Thyroid gland (tissue), 4 donors: ENCODE measurements around the gene BRSK2.

ENCODE experiments used
- POLR2A ChIP-seq, 2 donors: fragments of 450-650 bp; IDR thresholded peaks; one replicate each; pipeline ENCODE4 v1.6.1; 2017; ENCODE audit warnings: antibody characterized with exemption in 2 of 2, mild to moderate bottlenecking in 2 of 2, moderate library complexity in 1 of 2
- TF ChIP-seq, protein P1 (sequence below), 6 experiments: fragments of 200-600 bp in 3 of 6; fragments of 450-650 bp in 3 of 6; sonication (generic) in 3 of 6; IDR thresholded peaks; one replicate each; pipeline ENCODE4 v1.5.1; 2016 to 2019; ENCODE audit warnings: antibody characterized with exemption in 6 of 6, mild to moderate bottlenecking in 2 of 6, inconsistent platforms in 1 of 6, moderate library complexity in 1 of 6

GRCh38 chr11:1484695-1485503 is 95.2 kb downstream of the BRSK2 start:
- TF ChIP-seq POLR2A (IDR thresholded peaks at IDR 0.05): no peak
- TF ChIP-seq, protein P1, sequence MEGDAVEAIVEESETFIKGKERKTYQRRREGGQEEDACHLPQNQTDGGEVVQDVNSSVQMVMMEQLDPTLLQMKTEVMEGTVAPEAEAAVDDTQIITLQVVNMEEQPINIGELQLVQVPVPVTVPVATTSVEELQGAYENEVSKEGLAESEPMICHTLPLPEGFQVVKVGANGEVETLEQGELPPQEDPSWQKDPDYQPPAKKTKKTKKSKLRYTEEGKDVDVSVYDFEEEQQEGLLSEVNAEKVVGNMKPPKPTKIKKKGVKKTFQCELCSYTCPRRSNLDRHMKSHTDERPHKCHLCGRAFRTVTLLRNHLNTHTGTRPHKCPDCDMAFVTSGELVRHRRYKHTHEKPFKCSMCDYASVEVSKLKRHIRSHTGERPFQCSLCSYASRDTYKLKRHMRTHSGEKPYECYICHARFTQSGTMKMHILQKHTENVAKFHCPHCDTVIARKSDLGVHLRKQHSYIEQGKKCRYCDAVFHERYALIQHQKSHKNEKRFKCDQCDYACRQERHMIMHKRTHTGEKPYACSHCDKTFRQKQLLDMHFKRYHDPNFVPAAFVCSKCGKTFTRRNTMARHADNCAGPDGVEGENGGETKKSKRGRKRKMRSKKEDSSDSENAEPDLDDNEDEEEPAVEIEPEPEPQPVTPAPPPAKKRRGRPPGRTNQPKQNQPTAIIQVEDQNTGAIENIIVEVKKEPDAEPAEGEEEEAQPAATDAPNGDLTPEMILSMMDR (IDR thresholded peaks at IDR 0.05): no peak
